OCI-LY1 (cell line): ENCODE measurements around the gene RFPL3.

Source experiments
- H2AFZ ChIP-seq: fragments of 200-600 bp; sonication (generic), shearing (Covaris generic); 2 replicates; pipeline ENCODE4 v1.6.0; 2014; ENCODE audit warnings: antibody characterized with exemption, mild to moderate bottlenecking, low read length
- H3F3A ChIP-seq: fragments of 200-600 bp; sonication (generic), shearing (Covaris generic); 2 replicates; pipeline ENCODE4 v1.6.0; 2014; ENCODE audit warnings: mild to moderate bottlenecking, antibody characterized with exemption, low read length, moderate library complexity; ENCODE audit not compliant: insufficient read depth
- H3K27ac ChIP-seq: fragments of 200-600 bp; sonication (generic); 2 replicates; pipeline ENCODE4 v1.5.1; 2014; ENCODE audit warnings: low read length, mixed run types, mild to moderate bottlenecking, low read depth; ENCODE audit not compliant: poor library complexity, severe bottlenecking
- H3K27me3 ChIP-seq: fragments of 200-600 bp; sonication (generic); 2 replicates; pipeline ENCODE4 v1.6.0; 2014; ENCODE audit warnings: antibody characterized with exemption, mild to moderate bottlenecking, low read length, moderate library complexity; ENCODE audit not compliant: insufficient read depth
- H3K36me3 ChIP-seq: fragments of 200-600 bp; sonication (generic); 2 replicates; pipeline ENCODE4 v1.6.1; 2014; ENCODE audit warnings: mild to moderate bottlenecking, antibody characterized with exemption, low read length, moderate library complexity, mixed read lengths; ENCODE audit not compliant: insufficient read depth
- H3K4me1 ChIP-seq: fragments of 200-600 bp; sonication (generic); 2 replicates; pipeline ENCODE4 v1.5.1; 2014; ENCODE audit warnings: mild to moderate bottlenecking, low read length, moderate library complexity; ENCODE audit not compliant: insufficient read depth, severe bottlenecking
- H3K4me2 ChIP-seq: fragments of 200-600 bp; sonication (generic), shearing (Covaris generic); 2 replicates; pipeline ENCODE4 v1.6.1; 2014; ENCODE audit warnings: low read length
- H3K4me3 ChIP-seq: fragments of 200-600 bp; sonication (generic); 2 replicates; pipeline ENCODE4 v1.5.1; 2014; ENCODE audit warnings: low read length, low read depth, mild to moderate bottlenecking, mixed read lengths; ENCODE audit not compliant: poor library complexity, severe bottlenecking
- H3K79me2 ChIP-seq: fragments of 200-600 bp; shearing (Covaris generic); 2 replicates; pipeline ENCODE4 v1.6.1; 2016; ENCODE audit warnings: mixed run types, low read length, mixed read lengths; ENCODE audit not compliant: insufficient read depth
- H3K9ac ChIP-seq: fragments of 200-600 bp; sonication (generic), shearing (Covaris generic); 2 replicates; pipeline ENCODE4 v1.6.1; 2014; ENCODE audit warnings: mild to moderate bottlenecking, low read length, mixed read lengths
- H3K9me2 ChIP-seq: fragments of 200-600 bp; sonication (generic), shearing (Covaris generic); 2 replicates; pipeline ENCODE4 v1.6.1; 2014; ENCODE audit warnings: low read depth, mild to moderate bottlenecking, low read length, mixed read lengths
- H3K9me3 ChIP-seq: fragments of 200-600 bp; shearing (Covaris generic); 2 replicates; pipeline ENCODE4 v1.6.1; 2014; ENCODE audit warnings: low read length, mixed read lengths
- H4K20me1 ChIP-seq: fragments of 200-600 bp; sonication (generic), shearing (Covaris generic); 2 replicates; pipeline ENCODE4 v1.6.0; 2016; ENCODE audit warnings: mild to moderate bottlenecking, low read length; ENCODE audit not compliant: insufficient read depth
- CTCF ChIP-seq: fragments of 200-600 bp; sonication (generic), shearing (Covaris generic); IDR thresholded peaks from 2 replicates; pipeline ENCODE4 v1.5.1; 2017; ENCODE audit warnings: mild to moderate bottlenecking, antibody characterized with exemption, low read length, moderate library complexity, mixed read lengths
- EZH2 ChIP-seq: fragments of 200-600 bp; sonication (generic), shearing (Covaris generic); IDR thresholded peaks from 2 replicates; pipeline ENCODE4 v1.8.0; 2017; ENCODE audit warnings: borderline replicate concordance, mixed run types, mild to moderate bottlenecking, antibody characterized with exemption, low read length, moderate library complexity, mixed read lengths

The RFPL3 gene

GRCh38 chr22:32310777-32311176 is 46.9 kb upstream of the RFPL3 start:
- TF ChIP-seq CTCF = no peak
- no peak for TF ChIP-seq EZH2
- Histone ChIP-seq H3K79me2 (no peaks in the 10 kb centered on the region), H2AFZ (no peak overlapping the region)

GRCh38 chr22:32311551-32312071 is 46.1 kb upstream of the RFPL3 start:
- Histone ChIP-seq H3K36me3 (no peaks in the 10 kb centered on the region), H3F3A (no peaks in the 10 kb centered on the region), H4K20me1 (no peaks in the 10 kb centered on the region), H3K4me1 (no peaks in the 10 kb centered on the region), H3K4me2 (no peak overlapping the region), H2AFZ (no peak overlapping the region), H3K9me3 (no peaks in the 10 kb centered on the region), H3K9ac (no peak overlapping the region), H3K4me3 (no peak overlapping the region), H3K27ac (no peak overlapping the region), H3K9me2 (no peaks in the 10 kb centered on the region), H3K79me2 (no peaks in the 10 kb centered on the region), H3K27me3 (no peaks in the 10 kb centered on the region)
- TF ChIP-seq EZH2 (no peak), CTCF (no peak)

More at GRCh38 chr22:32310777-32311176, 46.9 kb upstream of the RFPL3 start:
- no peak overlapping the region for H3K9ac ChIP-seq
- H3K9me2 ChIP-seq = no peaks in the 10 kb centered on the region
- no peaks in the 10 kb centered on the region for H3K9me3 ChIP-seq
- H3K27ac ChIP-seq = no peak overlapping the region
- H3K27me3 ChIP-seq = no peaks in the 10 kb centered on the region
- no peaks in the 10 kb centered on the region for H3K36me3 ChIP-seq
- H3F3A ChIP-seq = no peaks in the 10 kb centered on the region
- no peaks in the 10 kb centered on the region for H4K20me1 ChIP-seq
- H3K4me1 ChIP-seq = no peaks in the 10 kb centered on the region
- H3K4me3 ChIP-seq = no peak overlapping the region
- H3K4me2 ChIP-seq = no peak overlapping the region

- H3K27ac ChIP-seq = no peak overlapping the region
- H3K9me2 ChIP-seq = no peaks in the 10 kb centered on the region
- no peaks in the 10 kb centered on the region for H4K20me1 ChIP-seq
- H3K4me1 ChIP-seq = no peaks in the 10 kb centered on the region
- H3K79me2 ChIP-seq = no peaks in the 10 kb centered on the region
- H3K4me2 ChIP-seq = no peak overlapping the region
- TF ChIP-seq EZH2 (no peak), CTCF (no peak)
- no peak overlapping the region for H3K9ac ChIP-seq
- H3K9me3 ChIP-seq = no peaks in the 10 kb centered on the region
- H2AFZ ChIP-seq = no peak overlapping the region
- no peaks in the 10 kb centered on the region for H3K36me3 ChIP-seq
- no peak overlapping the region for H3K4me3 ChIP-seq
- no peaks in the 10 kb centered on the region for H3F3A ChIP-seq
- H3K27me3 ChIP-seq = no peaks in the 10 kb centered on the region
These were observed 44.9 kb upstream of the RFPL3 start for GRCh38 chr22:32312748-32313147.
